Lung (tissue), 12 donors: ENCODE data around the gene TINCR. TPM values are rescaled to one million over a fixed set of nuclear protein-coding genes. Genes with fewer than 3 reads are reported as not detected.

Source experiments
- ATAC-seq: fragments of 200-7000 bp; cut with Tn5 transposase; one replicate; pipeline ENCODE4 v1.9.1; 2020; ENCODE audit warnings: moderate number of reproducible peaks; ENCODE audit not compliant: insufficient read depth, low FRiP score
- DNase-seq, 3 donors: peaks; one replicate each; pipeline ENCODE4 v3.0.0-alpha.2; 2013 to 2017
- H3K27ac ChIP-seq, 2 donors: one replicate each; pipeline ENCODE4 v1.5.1; 2013; ENCODE audit warnings: mild to moderate bottlenecking in 2 of 2, moderate library complexity in 2 of 2, control low read depth in 1 of 2, inconsistent platforms in 1 of 2, low read depth in 1 of 2, low read length in 1 of 2
- H3K27me3 ChIP-seq, 3 donors: one replicate each; pipeline ENCODE4 v1.5.1; 2013; ENCODE audit warnings: low read length in 2 of 3; ENCODE audit not compliant: control insufficient read depth in 3 of 3, insufficient read depth in 3 of 3
- H3K36me3 ChIP-seq, 4 donors: one replicate each; pipeline ENCODE4 v1.5.1; 2013; ENCODE audit warnings: low read length in 4 of 4, mild to moderate bottlenecking in 1 of 4, moderate library complexity in 1 of 4; ENCODE audit not compliant: control insufficient read depth in 4 of 4, insufficient read depth in 4 of 4
- H3K4me1 ChIP-seq, 5 donors: one replicate each; pipeline ENCODE4 v1.5.1; 2013; ENCODE audit warnings: low read length in 5 of 5, mild to moderate bottlenecking in 2 of 5, moderate library complexity in 1 of 5; ENCODE audit not compliant: control insufficient read depth in 5 of 5, insufficient read depth in 5 of 5
- H3K4me3 ChIP-seq: one replicate; pipeline ENCODE4 v1.5.1; 2013; ENCODE audit warnings: mild to moderate bottlenecking, control low read depth, moderate library complexity
- H3K9ac ChIP-seq, 2 donors: one replicate each; pipeline ENCODE4 v1.5.1; 2013; ENCODE audit warnings: low read length in 2 of 2, control low read depth in 1 of 2; ENCODE audit not compliant: insufficient read depth in 1 of 2
- H3K9me3 ChIP-seq, 4 donors: one replicate each; pipeline ENCODE4 v1.5.1; 2013; ENCODE audit warnings: low read length in 3 of 4, mild to moderate bottlenecking in 1 of 4, moderate library complexity in 1 of 4; ENCODE audit not compliant: control insufficient read depth in 4 of 4, insufficient read depth in 3 of 4
- CTCF ChIP-seq: IDR thresholded peaks from 2 replicates; pipeline ENCODE4 v1.5.1; 2012; ENCODE audit warnings: mild to moderate bottlenecking; ENCODE audit errors: control extremely low read depth, extremely low read depth
- WGBS, 2 donors: extraction: QIAGEN DNeasy Blood & Tissue Kit; methylation state at CpG; one replicate each; pipeline ENCODE4 v1.1.7; 2013; 5-methylcytosine and 5-hydroxymethylcytosine counted together
- polyA plus RNA-seq, 2 donors: library from polyadenylated mRNA; stranded (reverse); fragments of 200-250 nt; gene quantifications; one replicate each; pipeline ENCODE4 v1.2.1, GENCODE V29; 2013
- total RNA-seq, 2 donors: library from RNA; depleted of rRNA in 1 of 2; stranded (reverse); fragments of >200 nt in 1 of 2; gene quantifications; one replicate each; pipeline ENCODE4 v1.2.1, GENCODE V29; 2014 to 2021
- donor health status: control.
- donor health status: control.
- donor health status: Bipolar disorder and iron deficiency.
- donor health status: healthy.
- donor health status: DM: yes; HTN: yes; CAD: no.

Gene TINCR
- total and polyA plus RNA-seq, 4 donors: 1.0 to 2.0 (median 1.9) TPM

GRCh38 chr19:5567970-5568407 is 236 bp upstream of the TINCR start:
- Histone ChIP-seq H3K27ac (no peak overlapping the region), H3K4me3 (no peak overlapping the region), H3K4me1 (no peaks in the 10 kb centered on the region), H3K27me3 (peaks cover 4 to 23% (median 19%) of the 10 kb centered on the region in 3 donors), H3K36me3 (no peaks in the 10 kb centered on the region), H3K9me3 (peaks cover 0 to 4% (median 0%) of the 10 kb centered on the region in 4 donors), H3K9ac (no peak overlapping the region)
- WGBS, 2 donors: 19 to 20% methylated on average over 40 of the region's 40 CpGs
- DNase-seq: no peak
- no peak for TF ChIP-seq CTCF
- ATAC-seq: no peak

GRCh38 chr19:5564930-5565329 is 2.8 kb downstream of the TINCR start:
- Histone ChIP-seq H3K27me3 (peaks cover 4 to 34% (median 19%) of the 10 kb centered on the region in 3 donors), H3K4me1 (no peaks in the 10 kb centered on the region), H3K9me3 (peaks cover 0 to 18% (median 4%) of the 10 kb centered on the region in 4 donors), H3K36me3 (no peaks in the 10 kb centered on the region), H3K9ac (no peak overlapping the region), H3K4me3 (no peak overlapping the region), H3K27ac (no peak overlapping the region)
- ATAC-seq (no peak), DNase-seq (no peak)
- no peak for TF ChIP-seq CTCF
- WGBS, 2 donors: 69 to 72% methylated on average over 7 of the region's 7 CpGs

- ATAC-seq (no peak), DNase-seq (no peak)
- peaks cover 4 to 34% (median 19%) of the 10 kb centered on the region in 3 donors for H3K27me3 ChIP-seq
- WGBS, 2 donors: 41 to 44% methylated on average over 14 of the region's 14 CpGs
- no peak overlapping the region for H3K27ac ChIP-seq
- H3K4me3 ChIP-seq: no peak overlapping the region
- TF ChIP-seq CTCF: no peak
- no peaks in the 10 kb centered on the region for H3K4me1 ChIP-seq
- no peaks in the 10 kb centered on the region for H3K36me3 ChIP-seq
- peaks cover 0 to 18% (median 4%) of the 10 kb centered on the region in 4 donors for H3K9me3 ChIP-seq
- H3K9ac ChIP-seq: no peak overlapping the region
These were observed 3.7 kb downstream of the TINCR start for GRCh38 chr19:5563935-5564612.
